HG02970 (cell line): ENCODE results near the gene USH1C.

Experiments
- ATAC-seq: cut with Tn5 transposase; IDR thresholded peaks from one replicate; pipeline ENCODE4 v1.9.1; 2021; ENCODE audit warnings: mild to moderate bottlenecking, moderate library complexity, moderate number of reproducible peaks; ENCODE audit not compliant: unreplicated experiment, low FRiP score

USH1C gene

GRCh38 chr11:17571431-17572358, 27.5 kb upstream of the USH1C start:
- no peak for ATAC-seq

- no peak for ATAC-seq
Measured at GRCh38 chr11:17570034-17570433, 25.8 kb upstream of the USH1C start.

GRCh38 chr11:17568944-17569343, 24.7 kb upstream of the USH1C start:
- ATAC-seq = no peak

- ATAC-seq = no peak
Measured at GRCh38 chr11:17564687-17565042, 20.4 kb upstream of the USH1C start.

GRCh38 chr11:17563961-17564686, 19.9 kb upstream of the USH1C start:
- ATAC-seq = no peak

GRCh38 chr11:17563231-17563646, 19.0 kb upstream of the USH1C start:
- ATAC-seq = no peak

- no peak for ATAC-seq
Measured at GRCh38 chr11:17561526-17561925, 17.3 kb upstream of the USH1C start.

- no peak for ATAC-seq
Measured at GRCh38 chr11:17561111-17561415, 16.8 kb upstream of the USH1C start.

- no peak for ATAC-seq
Measured at GRCh38 chr11:17560281-17561110, 16.3 kb upstream of the USH1C start.

GRCh38 chr11:17559341-17560087, 15.3 kb upstream of the USH1C start:
- no peak for ATAC-seq

GRCh38 chr11:17558916-17559315, 14.7 kb upstream of the USH1C start:
- no peak for ATAC-seq

- ATAC-seq = no peak
Measured at GRCh38 chr11:17558025-17558780, 14.0 kb upstream of the USH1C start.

GRCh38 chr11:17556999-17557398, 12.8 kb upstream of the USH1C start:
- ATAC-seq = no peak

GRCh38 chr11:17554487-17554886, 10.3 kb upstream of the USH1C start:
- ATAC-seq = no peak

GRCh38 chr11:17553249-17553546, 9.0 kb upstream of the USH1C start:
- ATAC-seq = no peak

GRCh38 chr11:17552392-17553248, 8.4 kb upstream of the USH1C start:
- no peak for ATAC-seq

GRCh38 chr11:17552041-17552355, 7.8 kb upstream of the USH1C start:
- ATAC-seq = no peak

- ATAC-seq = no peak
Measured at GRCh38 chr11:17551347-17552040, 7.3 kb upstream of the USH1C start.
